T47D (cell line): ENCODE results near the gene ASL.
"Not testable (repeated sequence)": the region's sequence is repeated elsewhere in the genome, so short reads cannot be mapped to it uniquely, and the experiment has no call there.

ENCODE experiments used
- DNase-seq, 2 experiments: peaks; one replicate each; pipeline versions ENCODE4 v3.0.0 to v3.0.0-alpha.2; 2011 to 2012; ENCODE audit warnings: low read depth in 1 of 2, low spot score in 1 of 2
- JUND ChIP-seq: IDR thresholded peaks from 2 replicates; pipeline ENCODE4 v1.6.1; 2012; ENCODE audit warnings: low read depth
- in situ Hi-C: cut with HindIII; loops from 2 replicates; pipeline ENCODE4 v1.10.0; 2016; ENCODE audit warnings: low sequenced_read_pairs, low pct_unique_long_range_greater_than_20kb

The ASL gene

GRCh38 chr7:66114743-66115649 lies 39.4 kb downstream of the ASL start, which contains the start of gene CRCP:
TSS of gene CRCP (plus strand) at chr7:66114847. CDS start at chr7:66114963, 116 bp downstream.
- peak; percentile 80 to 92 for DNase-seq
- in situ Hi-C loops, result no loop called here

GRCh38 chr7:66116680-66117420 lies 41.2 kb downstream of the ASL start:
- DNase-seq, in situ Hi-C loops: not testable (repeated sequence)

More at GRCh38 chr7:66114743-66115649, 39.4 kb downstream of the ASL start, which contains the start of gene CRCP:
- TF ChIP-seq JUND, result no peak

- peak in 1 of 2 experiments; percentile 54 for DNase-seq
- in situ Hi-C loops, result no loop called here
- no peak for TF ChIP-seq JUND
Measured at GRCh38 chr7:66118603-66119002, 43.0 kb downstream of the ASL start.

- DNase-seq, result no peak
- TF ChIP-seq JUND, result no peak
- in situ Hi-C loops, result no loop called here
Measured at GRCh38 chr7:66119245-66119850, 43.7 kb downstream of the ASL start.

- in situ Hi-C loops, result no loop called here
- no peak for TF ChIP-seq JUND
- DNase-seq, result no peak
Measured at GRCh38 chr7:66123175-66123528, 47.5 kb downstream of the ASL start.

GRCh38 chr7:66124569-66124861 lies 48.9 kb downstream of the ASL start:
- in situ Hi-C loops, result not testable (repeated sequence)

GRCh38 chr7:66125052-66125694 lies 49.6 kb downstream of the ASL start:
- no peak for TF ChIP-seq JUND
- in situ Hi-C loops, result no loop called here
- no peak for DNase-seq

More at GRCh38 chr7:66124569-66124861, 48.9 kb downstream of the ASL start:
- not testable (repeated sequence) for DNase-seq

GRCh38 chr7:66125781-66126352 lies 50.2 kb downstream of the ASL start:
- DNase-seq, in situ Hi-C loops: not testable (repeated sequence)

GRCh38 chr7:66127172-66127571 lies 51.6 kb downstream of the ASL start:
- DNase-seq, in situ Hi-C loops: not testable (repeated sequence)

- in situ Hi-C loops, result no loop called here
- DNase-seq, result no peak
- no peak for TF ChIP-seq JUND
Measured at GRCh38 chr7:66138994-66139752, 63.6 kb downstream of the ASL start.

- TF ChIP-seq JUND, result no peak
- peak; percentile 35 to 70 for DNase-seq
- in situ Hi-C loops, result no loop called here
Measured at GRCh38 chr7:66140924-66141323, 65.3 kb downstream of the ASL start.

GRCh38 chr7:66142334-66142733 lies 66.7 kb downstream of the ASL start:
- TF ChIP-seq JUND, result no peak
- in situ Hi-C loops, result no loop called here
- DNase-seq, result no peak
